IMR-90 (cell line): Measurements from ENCODE around the gene ARHGEF7.

ENCODE experiments used
- CEBPB ChIP-seq: IDR thresholded peaks from 2 replicates; pipeline ENCODE4 v1.6.1; 2012; ENCODE audit warnings: low read depth, low read length, improper control_type of control experiment
- CTCF ChIP-seq: conservative IDR thresholded peaks from 2 replicates; pipeline ENCODE4 v1.5.1; 2012; ENCODE audit warnings: mild to moderate bottlenecking, low read depth, low read length, improper control_type of control experiment
- ELK1 ChIP-seq: fragments of 150-350 bp; IDR thresholded peaks from 2 replicates; pipeline ENCODE4 v1.6.1; 2016; ENCODE audit warnings: low read depth, mild to moderate bottlenecking, low read length, moderate library complexity, borderline replicate concordance
- MXI1 ChIP-seq: IDR thresholded peaks from 2 replicates; pipeline ENCODE4 v1.6.1; 2012; ENCODE audit warnings: low read depth, mild to moderate bottlenecking, low read length, moderate library complexity, borderline replicate concordance
- POLR2A ChIP-seq: IDR thresholded peaks from 2 replicates; pipeline ENCODE4 v1.6.1; 2012; ENCODE audit warnings: mild to moderate bottlenecking, low read depth, low read length
- RAD21 ChIP-seq: IDR thresholded peaks from 2 replicates; pipeline ENCODE4 v1.6.1; 2012; ENCODE audit warnings: low read length, improper control_type of control experiment
- USF2 ChIP-seq: fragments of 150-350 bp; IDR thresholded peaks from 2 replicates; pipeline ENCODE4 v1.6.1; 2017; ENCODE audit warnings: mild to moderate bottlenecking, antibody characterized with exemption, low read length, low read depth

GRCh38 chr13:111289251-111289650 lies 174.1 kb downstream of the ARHGEF7 start:
- TF ChIP-seq CTCF: no peak
- TF ChIP-seq MXI1: no peak
- TF ChIP-seq POLR2A: no peak
- no peak for TF ChIP-seq RAD21
- no peak for TF ChIP-seq USF2
- no peak for TF ChIP-seq ELK1
- TF ChIP-seq CEBPB: no peak
